K562 (cell line): Measurements from ENCODE around the gene GANAB. TPM values are rescaled to one million over a fixed set of nuclear protein-coding genes. Genes with fewer than 3 reads are reported as not detected.
A peak's percentile ranks its signal among the peaks of the same experiment; 100 is the strongest.

Experiments
- BCOR ChIP-seq: fragments of 450-650 bp; IDR thresholded peaks from 2 replicates; pipeline ENCODE4 v1.6.1; 2016
- BRD4 ChIP-seq: fragments of 200-600 bp; sonication (generic); IDR thresholded peaks from 2 replicates; pipeline ENCODE4 v1.6.1; 2017; ENCODE audit warnings: inconsistent platforms
- CBX1 ChIP-seq: sonication (generic); IDR thresholded peaks from 2 replicates; pipeline ENCODE4 v1.6.1; 2016; ENCODE audit warnings: antibody characterized with exemption, low read depth, mild to moderate bottlenecking
- CBX5 ChIP-seq: IDR thresholded peaks from 2 replicates; pipeline ENCODE4 v1.6.1; 2014; ENCODE audit warnings: low read depth, borderline replicate concordance
- CEBPB ChIP-seq: fragments of 450-650 bp; IDR thresholded peaks from 2 replicates; pipeline ENCODE4 v1.6.1; 2016; ENCODE audit warnings: missing genetic modification characterization, missing compliant biosample characterization
- DACH1 ChIP-seq: fragments of 450-650 bp; IDR thresholded peaks from 2 replicates; pipeline ENCODE4 v1.6.1; 2018; ENCODE audit not compliant: partially characterized antibody
- FOS ChIP-seq: IDR thresholded peaks from 3 replicates; pipeline ENCODE4 v1.6.1; 2011; ENCODE audit not compliant: insufficient read length; ENCODE audit errors: extremely low read depth
- FOXK1 ChIP-seq: sonication (generic); formaldehyde crosslinking; IDR thresholded peaks from 2 replicates; pipeline ENCODE4 v1.8.0; 2022; ENCODE audit warnings: missing genetic modification reagents, mild to moderate bottlenecking, borderline replicate concordance
- HDGF ChIP-seq: fragments of 450-650 bp; IDR thresholded peaks from 2 replicates; pipeline ENCODE4 v1.6.1; 2016
- JUN ChIP-seq, 2 experiments: sonication (generic) in 1 of 2; formaldehyde crosslinking in 1 of 2; IDR thresholded peaks; 2 replicates each; pipeline versions ENCODE4 v1.6.1 to v1.8.0; 2012 to 2022; ENCODE audit warnings: borderline replicate concordance in 2 of 2, mild to moderate bottlenecking in 2 of 2, improper control_type of control experiment in 1 of 2, low read depth in 1 of 2, low read length in 1 of 2, missing genetic modification reagents in 1 of 2
- MIER1 ChIP-seq: fragments of 450-650 bp; IDR thresholded peaks from 2 replicates; pipeline ENCODE4 v1.6.1; 2016; ENCODE audit warnings: antibody characterized with exemption, mild to moderate bottlenecking, low read depth
- POLR3A ChIP-seq: IDR thresholded peaks from 2 replicates; pipeline ENCODE4 v1.6.1; 2011; ENCODE audit warnings: borderline replicate concordance, mild to moderate bottlenecking, moderate library complexity; ENCODE audit not compliant: insufficient read length, insufficient read depth; ENCODE audit errors: extremely low read depth
- RBBP5 ChIP-seq: fragments of 200-600 bp; sonication (generic); IDR thresholded peaks from 2 replicates; pipeline ENCODE4 v1.6.1; 2012; ENCODE audit warnings: borderline replicate concordance, mild to moderate bottlenecking, low read length, control low read depth, inconsistent platforms; ENCODE audit not compliant: insufficient read depth, poor library complexity, severe bottlenecking
- RBM15 ChIP-seq: fragments of 200-400 bp; formaldehyde crosslinking; IDR thresholded peaks from 2 replicates; pipeline ENCODE4 v1.6.1; 2018; ENCODE audit warnings: mild to moderate bottlenecking, low read length, moderate library complexity; ENCODE audit not compliant: insufficient read depth
- SMARCA4 ChIP-seq: fragments of 450-650 bp; IDR thresholded peaks from 2 replicates; pipeline ENCODE4 v1.6.1; 2016
- SNRNP70 ChIP-seq: fragments of 200-400 bp; formaldehyde crosslinking; optimal IDR thresholded peaks from 2 replicates; pipeline ENCODE3; 2017; ENCODE audit warnings: low read depth, low read length
- SPI1 ChIP-seq: IDR thresholded peaks from 2 replicates; pipeline ENCODE4 v1.6.1; 2011; ENCODE audit warnings: low read depth, low read length, control low read depth, borderline replicate concordance
- STAT5A ChIP-seq: IDR thresholded peaks from 2 replicates; pipeline ENCODE4 v1.6.1; 2012; ENCODE audit warnings: low read length, inconsistent platforms, borderline replicate concordance
- TBP ChIP-seq: optimal IDR thresholded peaks from 2 replicates; pipeline ENCODE3; 2011; ENCODE audit warnings: low read depth, low read length, improper control_type of control experiment
- USF2 ChIP-seq: sonication (generic); formaldehyde crosslinking; IDR thresholded peaks from 2 replicates; pipeline ENCODE4 v1.5.0; 2020; ENCODE audit warnings: missing genetic modification reagents
- ZFP36 ChIP-seq: fragments of 150-350 bp; IDR thresholded peaks from 2 replicates; pipeline ENCODE4 v1.6.1; 2018; ENCODE audit warnings: low read length, low read depth; ENCODE audit not compliant: partially characterized antibody
- ZNF134 ChIP-seq: fragments of 250-450 bp; sonication (Bioruptor Pico); conservative IDR thresholded peaks from 2 replicates; pipeline ENCODE4 v1.4.0; 2020
- ZNF384 ChIP-seq: IDR thresholded peaks from 2 replicates; pipeline ENCODE4 v1.6.1; 2012; ENCODE audit warnings: low read depth, low read length, improper control_type of control experiment
- ZNF436 ChIP-seq: fragments of 250-450, 450-650 bp; sonication (Bioruptor Pico); formaldehyde crosslinking; IDR thresholded peaks from 2 replicates; pipeline ENCODE4 v1.7.0; 2020; ENCODE audit warnings: mild to moderate bottlenecking
- ZNF551 ChIP-seq: fragments of 250-450 bp; sonication (Bioruptor Pico); IDR thresholded peaks from 2 replicates; pipeline ENCODE4 v1.5.0; 2021; ENCODE audit warnings: mild to moderate bottlenecking, moderate library complexity
- ZNF717 ChIP-seq: fragments of 250-450 bp; sonication (Bioruptor Pico); IDR thresholded peaks from 2 replicates; pipeline ENCODE4 v1.5.0; 2021
- ZNF75A ChIP-seq: fragments of 450-650 bp; formaldehyde crosslinking; IDR thresholded peaks from 2 replicates; pipeline ENCODE4 v1.4.0; 2020; ENCODE audit warnings: mild to moderate bottlenecking
- polyA plus RNA-seq, 8 experiments: library from polyadenylated mRNA; depleted of rRNA in 4 of 8; stranded (reverse) in 5 of 8; unstranded in 3 of 8; fragments of >200 nt; fragmentation: Nextera tagmentation in 2 of 8; fragmentation: Illumina TruSeq in 1 of 8; extraction: Ambion mirVana in 2 of 8; extraction: Trizol in 1 of 8; gene quantifications; 2 replicates each; pipeline versions ENCODE4 v1.2.1 to v1.2.3, GENCODE V29; 2011 to 2014; ENCODE audit warnings: inconsistent platforms in 1 of 8, missing spikeins in 1 of 8
- total RNA-seq, 7 experiments: library from RNA; depleted of rRNA in 6 of 7; stranded (reverse); fragments of >200 nt in 6 of 7; fragmentation: Illumina TruSeq in 2 of 7; extraction: Trizol in 2 of 7; gene quantifications; 2 replicates each; pipeline versions ENCODE4 v1.2.1 to v1.2.3, GENCODE V29; 2011 to 2021; ENCODE audit warnings: low replicate concordance in 1 of 7
- TF ChIP-seq, protein P1 (sequence below): fragments of 450-650 bp; IDR thresholded peaks from 2 replicates; pipeline ENCODE4 v1.6.1; 2018; ENCODE audit warnings: mild to moderate bottlenecking, low read depth; ENCODE audit not compliant: partially characterized antibody
- TF ChIP-seq, protein P2 (sequence below): fragments of 450-650 bp; IDR thresholded peaks from 2 replicates; pipeline ENCODE4 v1.6.1; 2017; ENCODE audit warnings: mild to moderate bottlenecking, moderate library complexity

The GANAB gene
- total and polyA plus RNA-seq, 9 of the 15 experiments (the other 6 are each of a cell fraction or from before 2014, with no cell fraction given): 6.5 to 284 (median 161) TPM

DNA sequence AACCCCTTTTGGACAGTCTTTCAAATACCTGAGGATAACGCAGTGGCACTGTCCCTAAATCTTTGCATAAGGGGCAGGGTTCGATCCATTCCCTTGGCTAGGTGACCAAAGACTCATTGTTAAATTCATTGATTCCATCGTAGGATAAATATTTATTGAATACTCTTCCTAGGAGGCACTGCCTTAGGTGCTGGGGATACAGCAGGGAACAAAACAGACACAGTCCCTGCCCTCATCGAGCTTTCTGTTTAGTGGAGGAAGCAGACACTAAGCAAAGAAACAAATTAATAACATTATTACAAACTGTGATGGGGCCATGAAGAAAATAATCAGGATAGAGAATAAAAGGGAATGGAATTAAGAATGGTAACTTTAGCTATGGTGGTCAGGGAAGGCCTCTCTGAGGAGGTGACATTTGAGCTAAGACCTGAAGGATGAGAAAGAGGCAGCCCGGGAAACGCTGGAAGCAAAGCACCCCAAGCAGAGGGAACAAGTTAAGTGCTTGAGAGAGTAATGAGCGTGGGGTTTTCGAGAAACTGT, 25.3 kb downstream of the GANAB start (continued):
- no peak for TF ChIP-seq RBBP5
- no peak for TF ChIP-seq STAT5A
- TF ChIP-seq ZNF134 (CRISPR knock-in tag): no peak
- TF ChIP-seq RBM15: no peak
- TF ChIP-seq CBX1: 0 out of 2 replicates have a peak, but pooled peaks have one; percentile 31
- no peak for TF ChIP-seq ZNF717 (CRISPR knock-in tag)
- no peak for TF ChIP-seq JUN (IDR thresholded peaks at IDR 0.05; ENCODE audit: borderline replicate concordance, low read depth, low read length)
- no peak for TF ChIP-seq JUN (CRISPR knock-in tag; IDR thresholded peaks at IDR 0.05; ENCODE audit: borderline replicate concordance)
- 0 out of 2 replicates have a peak, but pooled peaks have one; percentile 36 for TF ChIP-seq FOXK1 (CRISPR knock-in tag)
- TF ChIP-seq ZNF436 (CRISPR knock-in tag): 0 out of 2 replicates have a peak, but pooled peaks have one; percentile 12
- TF ChIP-seq, protein P1, sequence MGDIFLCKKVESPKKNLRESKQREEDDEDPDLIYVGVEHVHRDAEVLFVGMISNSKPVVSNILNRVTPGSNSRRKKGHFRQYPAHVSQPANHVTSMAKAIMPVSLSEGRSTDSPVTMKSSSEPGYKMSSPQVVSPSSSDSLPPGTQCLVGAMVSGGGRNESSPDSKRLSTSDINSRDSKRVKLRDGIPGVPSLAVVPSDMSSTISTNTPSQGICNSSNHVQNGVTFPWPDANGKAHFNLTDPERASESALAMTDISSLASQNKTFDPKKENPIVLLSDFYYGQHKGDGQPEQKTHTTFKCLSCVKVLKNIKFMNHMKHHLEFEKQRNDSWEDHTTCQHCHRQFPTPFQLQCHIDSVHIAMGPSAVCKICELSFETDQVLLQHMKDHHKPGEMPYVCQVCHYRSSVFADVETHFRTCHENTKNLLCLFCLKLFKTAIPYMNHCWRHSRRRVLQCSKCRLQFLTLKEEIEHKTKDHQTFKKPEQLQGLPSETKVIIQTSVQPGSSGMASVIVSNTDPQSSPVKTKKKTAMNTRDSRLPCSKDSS: no peak
- 0 out of 2 replicates have a peak, but pooled peaks have one; percentile 15 for TF ChIP-seq SMARCA4
- TF ChIP-seq DACH1: no peak
- TF ChIP-seq BRD4: no peak
- TF ChIP-seq HDGF: no peak
- TF ChIP-seq SNRNP70: no peak
- TF ChIP-seq SPI1: no peak
- no peak for TF ChIP-seq FOS
- no peak for TF ChIP-seq POLR3A
- peak; percentile 61; the same call in 1 of the 2 replicates for TF ChIP-seq BCOR
- peak; percentile 17 for TF ChIP-seq TBP
- no peak for TF ChIP-seq CBX5
- no peak for TF ChIP-seq ZNF75A (CRISPR knock-in tag)
- TF ChIP-seq MIER1: peak; percentile 40; the same call in 1 of the 2 replicates
- TF ChIP-seq USF2: no peak
- TF ChIP-seq ZNF384: no peak
- TF ChIP-seq, protein P2, sequence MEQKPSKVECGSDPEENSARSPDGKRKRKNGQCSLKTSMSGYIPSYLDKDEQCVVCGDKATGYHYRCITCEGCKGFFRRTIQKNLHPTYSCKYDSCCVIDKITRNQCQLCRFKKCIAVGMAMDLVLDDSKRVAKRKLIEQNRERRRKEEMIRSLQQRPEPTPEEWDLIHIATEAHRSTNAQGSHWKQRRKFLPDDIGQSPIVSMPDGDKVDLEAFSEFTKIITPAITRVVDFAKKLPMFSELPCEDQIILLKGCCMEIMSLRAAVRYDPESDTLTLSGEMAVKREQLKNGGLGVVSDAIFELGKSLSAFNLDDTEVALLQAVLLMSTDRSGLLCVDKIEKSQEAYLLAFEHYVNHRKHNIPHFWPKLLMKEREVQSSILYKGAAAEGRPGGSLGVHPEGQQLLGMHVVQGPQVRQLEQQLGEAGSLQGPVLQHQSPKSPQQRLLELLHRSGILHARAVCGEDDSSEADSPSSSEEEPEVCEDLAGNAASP: no peak
- TF ChIP-seq ZFP36: peak; percentile 93
- no peak for TF ChIP-seq CEBPB (tag)
- TF ChIP-seq ZNF551 (CRISPR knock-in tag): no peak
